Left lung (tissue), 10 donors: ENCODE data around the gene FOLR2. TPM values are rescaled to one million over a fixed set of nuclear protein-coding genes. Genes with fewer than 3 reads are reported as not detected.
"Not testable (repeated sequence)": the region's sequence is repeated elsewhere in the genome, so short reads cannot be mapped to it uniquely, and the experiment has no call there.

ENCODE experiments used
- ATAC-seq: fragments of 200-7000 bp; cut with Tn5 transposase; one replicate; pipeline ENCODE4 v1.9.1; 2020; ENCODE audit warnings: moderate library complexity
- DNase-seq, 4 donors: peaks; one replicate each; pipeline ENCODE4 v3.0.0-alpha.2; 2013 to 2020
- H3K27ac ChIP-seq, 2 donors: fragments of 200-600 bp; sonication (generic) in 1 of 2; one replicate each; pipeline versions ENCODE4 v1.5.0 to v1.8.0; 2020 to 2021
- H3K27me3 ChIP-seq, 2 donors: fragments of 200-600 bp; sonication (generic) in 1 of 2; one replicate each; pipeline versions ENCODE4 v1.5.0 to v1.8.0; 2020 to 2021
- H3K36me3 ChIP-seq, 2 donors: fragments of 200-600 bp; sonication (generic) in 1 of 2; one replicate each; pipeline versions ENCODE4 v1.5.0 to v1.8.0; 2020 to 2021
- H3K4me1 ChIP-seq, 2 donors: fragments of 200-600 bp; one replicate each; pipeline ENCODE4 v1.8.0; 2021
- H3K4me3 ChIP-seq, 2 donors: fragments of 200-600 bp; sonication (generic) in 1 of 2; one replicate each; pipeline versions ENCODE4 v1.5.0 to v1.8.0; 2020 to 2021; ENCODE audit warnings: mild to moderate bottlenecking in 1 of 2
- H3K9me3 ChIP-seq, 2 donors: fragments of 200-600 bp; sonication (generic) in 1 of 2; one replicate each; pipeline versions ENCODE4 v1.5.0 to v1.8.0; 2020 to 2021
- intact Hi-C, 2 donors: fragments of 100-400 bp; cut with DNase I; formaldehyde crosslinking; loops; one replicate each; pipeline versions ENCODE4 v1.11.2 to v1.14.2; 2022
- polyA plus RNA-seq, 6 donors: library from polyadenylated mRNA; unstranded; fragments of 120-200 nt; gene quantifications; one replicate each; pipeline ENCODE4 v1.2.1, GENCODE V29; 2013; ENCODE audit not compliant: insufficient read length in 6 of 6
- total RNA-seq, 2 donors: library from RNA; stranded (reverse); fragmentation: NEBNext Ultra II Directional; extraction: Animal tissue kit (Norgen Biotek cat#: 25700); gene quantifications; one replicate each; pipeline ENCODE4 v1.2.1, GENCODE V29; 2021
- TF ChIP-seq, protein P1 (sequence below), 2 donors: fragments of 200-600 bp; sonication (generic) in 1 of 2; IDR thresholded peaks; one replicate each; pipeline versions ENCODE4 v1.5.0 to v1.8.0; 2021; ENCODE audit warnings: antibody characterized with exemption in 2 of 2
- donor health status: DM: no; HTN: yes; CAD: no.
- donor health status: DM: no; HTN: no; CAD: no.

FOLR2 gene
- total and polyA plus RNA-seq, 8 donors = 14.5 to 50.2 (median 17.8) TPM

DNA sequence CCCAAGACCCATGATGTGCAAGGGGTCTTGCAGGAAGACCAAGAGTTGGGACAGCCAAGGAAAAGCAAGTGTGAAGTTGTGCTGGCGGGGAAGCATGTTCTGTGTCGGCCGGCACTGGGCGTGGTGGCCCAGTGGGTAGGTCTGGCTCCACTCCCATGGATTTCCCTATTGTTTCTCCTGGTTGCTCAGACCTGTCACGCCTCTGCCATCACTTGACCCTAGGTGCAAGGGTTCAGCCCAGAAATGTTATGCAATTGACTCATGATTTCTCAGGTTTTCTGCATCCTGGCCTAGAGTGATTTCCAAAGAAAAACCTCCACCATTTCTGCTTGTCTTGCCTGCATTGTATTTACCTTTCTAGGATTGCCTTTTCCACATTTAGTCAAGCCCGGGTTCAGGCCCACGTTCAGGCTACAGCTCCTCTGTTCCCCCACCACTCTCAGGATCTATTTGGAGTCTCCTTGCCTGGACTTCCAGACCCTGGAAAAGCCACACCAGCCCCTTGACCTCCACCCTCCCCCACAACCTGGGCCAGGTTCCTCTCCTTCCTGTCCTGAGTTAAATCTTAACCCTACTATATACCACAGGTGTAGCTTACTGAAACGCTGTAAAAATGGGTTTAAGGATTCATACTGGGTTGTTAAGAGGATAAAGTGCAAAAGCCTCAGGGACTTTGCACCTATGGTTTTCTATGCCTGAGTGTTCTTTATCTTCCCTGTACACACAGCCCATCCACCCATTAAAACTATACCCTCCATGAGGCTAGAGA is 42.1 kb upstream of the FOLR2 start:
- Histone ChIP-seq H3K4me1 (peaks cover 0 to 3% of the 10 kb centered on the region in 2 donors), H3K36me3 (no peaks in the 10 kb centered on the region), H3K9me3 (no peaks in the 10 kb centered on the region), H3K27ac (no peak overlapping the region), H3K27me3 (no peaks in the 10 kb centered on the region), H3K4me3 (no peak overlapping the region)
- TF ChIP-seq, protein P1, sequence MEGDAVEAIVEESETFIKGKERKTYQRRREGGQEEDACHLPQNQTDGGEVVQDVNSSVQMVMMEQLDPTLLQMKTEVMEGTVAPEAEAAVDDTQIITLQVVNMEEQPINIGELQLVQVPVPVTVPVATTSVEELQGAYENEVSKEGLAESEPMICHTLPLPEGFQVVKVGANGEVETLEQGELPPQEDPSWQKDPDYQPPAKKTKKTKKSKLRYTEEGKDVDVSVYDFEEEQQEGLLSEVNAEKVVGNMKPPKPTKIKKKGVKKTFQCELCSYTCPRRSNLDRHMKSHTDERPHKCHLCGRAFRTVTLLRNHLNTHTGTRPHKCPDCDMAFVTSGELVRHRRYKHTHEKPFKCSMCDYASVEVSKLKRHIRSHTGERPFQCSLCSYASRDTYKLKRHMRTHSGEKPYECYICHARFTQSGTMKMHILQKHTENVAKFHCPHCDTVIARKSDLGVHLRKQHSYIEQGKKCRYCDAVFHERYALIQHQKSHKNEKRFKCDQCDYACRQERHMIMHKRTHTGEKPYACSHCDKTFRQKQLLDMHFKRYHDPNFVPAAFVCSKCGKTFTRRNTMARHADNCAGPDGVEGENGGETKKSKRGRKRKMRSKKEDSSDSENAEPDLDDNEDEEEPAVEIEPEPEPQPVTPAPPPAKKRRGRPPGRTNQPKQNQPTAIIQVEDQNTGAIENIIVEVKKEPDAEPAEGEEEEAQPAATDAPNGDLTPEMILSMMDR (IDR thresholded peaks at IDR 0.05) = no peak
- intact Hi-C loops = no loop called here
- ATAC-seq (no peak), DNase-seq (no peak)

DNA sequence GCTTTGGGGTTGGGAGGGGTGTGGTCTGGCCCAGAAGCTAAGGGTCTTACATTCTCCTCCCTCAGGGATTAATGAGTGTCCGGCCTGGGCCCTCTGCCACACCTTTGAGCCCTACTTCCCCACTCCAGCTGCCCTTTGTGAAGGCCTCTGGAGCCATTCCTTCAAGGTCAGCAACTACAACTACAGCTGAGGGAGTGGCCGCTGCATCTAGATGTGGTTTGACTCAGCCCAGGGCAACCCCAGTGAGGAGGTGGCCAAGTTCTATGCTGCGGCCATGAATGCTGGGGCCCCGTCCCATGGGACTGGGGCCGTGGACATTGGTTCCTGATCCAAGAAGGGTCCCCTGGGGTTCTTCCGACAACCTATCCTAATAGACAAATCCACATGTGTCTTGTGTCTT is 38.9 kb upstream of the FOLR2 start:
- Histone ChIP-seq H3K4me3 (no peak overlapping the region), H3K36me3 (no peaks in the 10 kb centered on the region), H3K9me3 (no peaks in the 10 kb centered on the region), H3K27me3 (no peaks in the 10 kb centered on the region), H3K27ac (no peak overlapping the region), H3K4me1 (no peaks in the 10 kb centered on the region)
- DNase-seq (no peak), ATAC-seq (no peak)
- intact Hi-C loops = no loop called here
- TF ChIP-seq, protein P1 (IDR thresholded peaks at IDR 0.05) = no peak

DNA sequence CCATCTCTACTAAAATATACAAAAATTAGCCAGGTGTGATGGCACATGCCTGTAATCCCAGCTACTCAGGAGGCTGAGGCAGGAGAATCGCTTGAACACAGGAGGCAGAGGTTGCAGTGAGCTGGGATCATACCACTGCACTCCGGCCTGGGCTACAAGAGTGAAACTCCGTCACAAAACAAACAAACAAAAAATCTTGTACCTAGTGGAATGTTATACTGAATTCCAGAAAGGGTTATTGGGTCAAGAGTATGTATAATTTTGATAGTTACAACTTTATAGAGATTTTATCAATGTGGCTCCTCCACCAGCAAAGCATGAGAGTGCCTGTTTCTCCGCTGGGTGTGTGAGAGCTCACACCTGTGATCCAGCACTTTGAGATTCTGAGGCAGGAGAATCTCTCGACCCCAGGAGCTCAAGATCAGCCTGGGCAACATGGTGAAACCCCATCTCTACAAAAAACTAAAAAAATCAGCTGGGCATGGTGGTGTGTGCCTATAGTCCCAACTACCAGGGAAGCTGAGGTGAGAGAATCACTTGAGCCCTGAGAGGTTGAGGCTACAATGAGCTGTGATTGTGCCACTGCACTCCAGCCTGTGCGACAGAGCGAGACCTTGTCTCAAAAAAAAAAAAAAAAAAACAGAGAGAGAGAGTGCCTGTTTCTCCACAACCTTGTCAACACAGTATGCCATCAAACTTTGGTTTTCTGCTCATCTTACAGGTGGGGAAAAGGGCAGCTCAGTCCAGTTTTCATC is 37.4 kb upstream of the FOLR2 start:
- ATAC-seq = peak; percentile 49
- intact Hi-C loops = no loop called here
- DNase-seq = no peak
- no peak overlapping the region for H3K27ac ChIP-seq
- no peaks in the 10 kb centered on the region for H3K9me3 ChIP-seq
- no peak overlapping the region for H3K4me3 ChIP-seq
- H3K27me3 ChIP-seq = no peaks in the 10 kb centered on the region
- no peaks in the 10 kb centered on the region for H3K36me3 ChIP-seq
- TF ChIP-seq, protein P1 (IDR thresholded peaks at IDR 0.05) = no peak
- peaks cover 0 to 5% of the 10 kb centered on the region in 2 donors for H3K4me1 ChIP-seq

DNA sequence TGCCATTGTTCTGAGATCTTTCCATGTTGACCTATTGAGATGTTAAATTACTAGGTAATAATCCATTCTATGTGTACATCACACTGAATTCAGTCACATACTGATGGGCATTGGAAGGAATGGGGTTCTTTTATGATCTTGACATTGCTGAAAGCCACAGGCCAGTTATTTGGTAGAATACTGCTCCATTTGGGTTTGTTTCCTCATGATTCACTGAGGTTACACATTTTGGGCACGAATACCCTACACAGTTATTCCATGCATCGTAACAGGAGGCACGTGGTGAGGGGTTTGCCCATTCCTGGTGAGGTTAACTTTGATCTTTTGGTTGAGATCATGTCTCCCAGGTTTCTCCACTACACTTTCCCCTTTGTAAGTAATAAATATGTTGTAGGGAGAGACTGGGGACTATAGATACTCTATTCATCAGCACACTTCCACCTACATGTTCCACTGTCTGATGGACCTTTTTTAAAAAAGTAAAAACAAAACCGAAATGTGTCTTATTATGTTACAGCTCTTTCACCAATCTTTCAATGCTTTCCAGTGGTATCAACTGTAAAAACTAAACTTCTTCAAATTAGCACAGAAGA is 36.7 kb upstream of the FOLR2 start:
- TF ChIP-seq, protein P1 (IDR thresholded peaks at IDR 0.05) = no peak
- H3K27ac ChIP-seq = no peak overlapping the region
- peaks cover 0 to 5% of the 10 kb centered on the region in 2 donors for H3K4me1 ChIP-seq
- H3K4me3 ChIP-seq = no peak overlapping the region
- no peaks in the 10 kb centered on the region for H3K36me3 ChIP-seq
- intact Hi-C loops = no loop called here
- no peaks in the 10 kb centered on the region for H3K9me3 ChIP-seq
- no peak for DNase-seq
- no peak for ATAC-seq
- H3K27me3 ChIP-seq = no peaks in the 10 kb centered on the region

DNA sequence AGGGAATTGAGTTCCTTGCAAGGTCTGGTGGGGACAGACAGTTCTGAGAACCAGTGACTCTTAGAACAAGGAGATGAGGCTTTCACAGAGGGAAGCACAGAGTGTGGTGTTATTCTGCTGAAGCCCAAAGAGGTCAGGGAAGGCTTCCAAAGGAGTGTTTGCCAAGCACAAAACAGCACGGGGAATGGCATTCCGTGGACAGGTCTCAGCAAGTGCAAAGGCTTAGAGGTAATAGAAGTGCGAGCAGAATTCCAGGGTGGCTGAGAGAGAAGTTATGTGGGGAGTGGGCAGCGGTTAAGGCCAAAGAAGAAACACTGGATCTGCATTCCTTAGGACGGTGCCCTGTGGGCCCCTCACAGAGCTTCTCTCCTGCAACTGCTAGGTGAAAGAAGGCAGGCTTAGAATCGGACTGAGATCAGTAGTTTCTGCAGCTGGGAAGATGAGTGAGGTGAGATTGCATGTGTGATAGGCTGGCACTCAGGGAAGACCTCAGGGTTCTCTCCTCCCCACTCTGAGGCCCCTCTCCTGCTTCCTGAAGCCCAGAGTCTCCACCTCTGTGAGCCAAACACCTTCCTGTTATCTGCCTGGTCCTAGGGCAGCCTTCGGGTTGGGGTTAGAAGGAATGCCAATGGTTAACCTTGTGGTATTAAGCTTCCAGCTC is 35.6 kb upstream of the FOLR2 start:
- H3K4me1 ChIP-seq, DNase-seq, intact Hi-C loops, H3K9me3 ChIP-seq, H3K4me3 ChIP-seq, H3K36me3 ChIP-seq, H3K27me3 ChIP-seq: not testable (repeated sequence)
- H3K27ac ChIP-seq = peak overlapping the region in 1 of 2 donors; percentile 25
- peak; percentile 36 for ATAC-seq

DNA sequence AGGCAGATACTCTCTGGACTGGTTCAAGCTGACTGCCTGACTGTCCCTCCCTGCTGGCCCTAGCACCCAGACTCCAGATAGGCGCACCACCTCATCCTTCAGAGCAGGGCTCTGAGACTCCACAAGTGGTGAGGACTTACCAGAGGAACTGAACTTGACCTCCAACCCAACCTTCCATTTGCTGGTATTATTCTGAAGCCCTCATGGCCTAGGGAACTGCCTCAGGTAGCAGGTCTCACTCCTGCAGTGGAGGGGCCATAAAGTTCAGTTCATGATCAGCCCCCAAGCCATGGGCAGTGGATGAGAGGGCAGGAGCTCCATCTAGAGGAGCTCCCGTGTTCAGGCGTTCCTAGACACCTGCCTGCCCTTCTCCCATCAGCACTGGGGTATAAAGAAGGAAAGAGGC is 35.0 kb upstream of the FOLR2 start:
- H3K4me3 ChIP-seq, H3K9me3 ChIP-seq, H3K4me1 ChIP-seq, intact Hi-C loops, H3K36me3 ChIP-seq, H3K27me3 ChIP-seq, DNase-seq: not testable (repeated sequence)
- ATAC-seq = peak; percentile 51
- peak overlapping the region in 1 of 2 donors; percentile 25 for H3K27ac ChIP-seq
